HG03060 (cell line): Measurements from ENCODE around the gene PIGS.

Source experiments
- ATAC-seq: cut with Tn5 transposase; IDR thresholded peaks from one replicate; pipeline ENCODE4 v1.9.1; 2021; ENCODE audit warnings: low read depth, moderate number of reproducible peaks; ENCODE audit not compliant: unreplicated experiment

Gene PIGS

DNA sequence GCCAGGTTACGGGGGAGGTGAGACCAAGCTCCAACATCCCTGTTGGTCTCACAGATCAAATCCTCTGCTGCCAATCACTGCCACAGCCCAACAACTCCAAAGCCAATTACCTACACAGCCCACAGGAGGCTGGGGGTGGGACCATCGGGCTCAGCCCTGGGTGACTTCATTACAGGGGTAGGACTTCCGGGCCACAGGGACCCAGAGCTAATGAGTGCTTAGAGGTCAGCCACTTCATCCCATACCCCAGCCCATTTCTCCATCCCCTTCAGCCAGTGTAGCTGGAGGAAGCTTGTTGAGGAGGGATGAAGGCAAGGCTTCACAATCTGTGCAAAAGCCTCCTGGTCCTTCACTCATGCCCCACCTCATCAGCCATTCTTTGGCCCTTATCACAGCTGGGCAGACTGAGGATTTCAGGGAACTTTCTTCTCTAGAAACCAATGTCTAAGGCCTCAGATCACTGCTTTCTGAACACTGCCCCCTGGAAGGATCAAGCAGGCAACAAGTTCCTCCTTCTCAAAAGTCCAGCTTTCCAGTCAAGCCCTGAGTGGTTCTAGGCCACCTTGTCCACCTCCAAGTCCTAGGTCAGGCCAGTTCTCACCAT is 59.4 kb downstream of the PIGS start:
- no peak for ATAC-seq

DNA sequence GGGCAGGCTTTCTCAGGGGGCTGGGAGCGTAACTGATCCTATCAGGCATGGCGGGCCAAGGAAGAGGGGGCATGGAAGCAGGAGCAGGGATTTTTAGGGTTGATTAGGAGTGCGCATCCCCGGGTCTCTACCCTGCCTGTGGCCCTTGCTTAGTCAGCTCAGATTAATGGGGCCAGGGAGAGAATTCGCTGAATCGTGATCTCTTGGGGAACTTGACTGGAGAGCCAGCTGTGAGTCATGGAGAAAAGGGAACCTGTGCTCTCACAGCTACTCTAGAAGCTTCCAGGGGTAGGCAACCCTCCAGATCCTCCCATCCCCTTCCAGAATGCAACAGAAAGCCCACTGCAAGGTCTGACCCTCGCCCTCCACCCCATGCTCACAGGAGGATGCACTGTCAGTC is 61.5 kb downstream of the PIGS start:
- no peak for ATAC-seq

GRCh38 chr17:28508211-28508724 is 63.1 kb downstream of the PIGS start:
- ATAC-seq = no peak

GRCh38 chr17:28507567-28508203 is 63.6 kb downstream of the PIGS start:
- ATAC-seq = no peak

DNA sequence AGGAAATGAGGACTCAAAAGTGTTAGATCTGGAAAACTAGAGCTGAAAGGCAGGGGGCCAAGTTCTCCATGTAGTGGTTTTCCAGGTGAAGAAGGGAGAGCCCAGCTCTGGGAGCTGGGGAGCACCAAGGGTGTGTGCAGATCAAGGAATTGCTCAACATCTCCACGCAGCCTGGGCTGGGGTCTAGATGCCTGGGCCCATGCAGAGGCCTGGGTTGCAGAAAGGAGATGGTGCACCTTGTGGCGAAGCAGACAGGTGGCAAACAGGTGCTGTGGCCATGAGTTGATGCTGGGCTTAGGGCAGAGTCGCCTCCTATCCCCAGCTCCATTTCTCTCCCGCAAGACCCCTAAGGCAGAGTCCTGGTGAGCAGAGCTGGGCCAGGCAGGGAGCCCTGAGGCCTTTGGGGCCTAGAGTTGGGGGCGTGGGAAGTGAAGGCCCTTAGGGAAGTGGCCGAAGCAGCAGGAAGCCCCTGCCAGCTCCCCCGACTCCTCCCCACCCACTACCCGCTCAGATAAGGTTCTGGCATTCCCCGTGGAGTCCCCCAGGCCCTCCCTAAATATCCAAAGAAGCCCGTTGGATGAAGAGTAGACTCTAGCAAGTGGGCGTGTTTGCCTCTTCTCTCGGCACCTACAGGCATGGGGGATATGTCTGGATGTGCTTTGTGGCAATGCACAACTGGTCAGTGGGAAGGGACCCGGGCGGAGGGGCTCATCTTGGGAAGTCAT is 64.4 kb downstream of the PIGS start:
- no peak for ATAC-seq

GRCh38 chr17:28505986-28506665 is 65.2 kb downstream of the PIGS start, which contains the start of gene FOXN1:
Gene FOXN1 (plus strand): TSS chr17:28506348. CDS start chr17:28523970, 17,622 bp downstream.
- no peak for ATAC-seq

DNA sequence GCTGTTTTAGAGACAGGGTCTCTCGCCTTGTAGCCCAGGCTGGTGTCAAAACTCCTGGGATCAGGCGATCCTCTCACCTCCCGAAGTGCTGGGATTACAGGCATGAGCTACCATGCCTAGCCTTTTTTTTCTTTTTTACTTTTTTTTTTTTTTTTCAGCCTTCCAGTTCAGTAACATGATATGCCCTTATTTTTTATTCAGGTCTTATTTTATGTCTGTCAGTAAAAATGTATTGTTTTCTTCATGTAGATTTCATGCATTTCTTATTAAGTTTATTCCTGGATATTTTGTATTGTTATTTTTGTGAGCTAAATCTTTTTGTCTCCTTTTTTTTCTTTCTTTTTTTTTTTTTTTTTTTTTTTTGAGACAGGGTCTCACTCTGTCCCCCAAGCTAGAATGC is 67.9 kb downstream of the PIGS start:
- ATAC-seq = no peak
